K562 (cell line): ENCODE data around the gene HDAC9. TPM values are rescaled to one million over a fixed set of nuclear protein-coding genes. Genes with fewer than 3 reads are reported as not detected.

Experiments
- ATAC-seq: fragments of 200-7000 bp; cut with Tn5 transposase; 3 replicates; pipeline ENCODE4 v1.9.1; 2020; ENCODE audit warnings: moderate library complexity
- BruUV-seq: library from RNA; stranded (reverse); fragments of 400-500 nt; replicated peaks from 2 replicates; lab custom pipeline; 2021; lab: Mats Ljungman, UMichigan
- CTCF ChIA-PET: fragments of 300-600 bp; formaldehyde crosslinking; extraction: SDS; loops from one replicate; lab custom pipeline; 2021; ENCODE audit warnings: low intra/inter-chr PET ratio; lab: Yijun Ruan, JAX
- POLR2A ChIA-PET: fragments of 300-600, 350-650 bp; sonication (Branson Sonifier 250); formaldehyde crosslinking; extraction: SDS; loops from one replicate; lab custom pipeline; 2021; ENCODE audit warnings: antibody characterized with exemption, inconsistent platforms; lab: Yijun Ruan, JAX
- DNase-seq, 4 experiments: peaks; one replicate each; pipeline versions ENCODE4 v3.0.0 to v3.0.0-alpha.2; 2011 to 2018; ENCODE audit warnings: low spot score in 3 of 4, mixed read lengths in 3 of 4; ENCODE audit errors: extremely low read depth in 1 of 4
- FAIRE-seq: peaks from 2 replicates; lab custom pipeline; 2011; peaks lifted over from hg19 to GRCh38; lab: Jason Lieb, UNC
- H2AFZ ChIP-seq: 2 replicates; pipeline ENCODE4 v1.6.0; 2011; ENCODE audit warnings: low read depth, low read length, control low read depth, inconsistent platforms
- H3K27ac ChIP-seq: fragments of 200-600 bp; 3 replicates; pipeline ENCODE4 v1.8.0; 2011; ENCODE audit warnings: low read depth, mild to moderate bottlenecking, control low read depth, inconsistent platforms, low read length, moderate library complexity, mixed read lengths; ENCODE audit errors: extremely low read depth
- H3K27me3 ChIP-seq, 2 experiments: fragments of 300-600 bp in 1 of 2; 2 replicates in 1 of 2; 3 replicates in 1 of 2; pipeline versions ENCODE4 v1.6.0 to v1.8.0; 2011; ENCODE audit warnings: inconsistent platforms in 2 of 2, low read length in 2 of 2, mild to moderate bottlenecking in 1 of 2, mixed read lengths in 1 of 2, moderate library complexity in 1 of 2; ENCODE audit not compliant: control insufficient read depth in 2 of 2, insufficient read depth in 2 of 2
- H3K36me3 ChIP-seq: fragments of 300-600 bp; 3 replicates; pipeline ENCODE4 v1.8.0; 2011; ENCODE audit warnings: mild to moderate bottlenecking, low read length, inconsistent platforms; ENCODE audit not compliant: control insufficient read depth, insufficient read depth
- H3K4me1 ChIP-seq, 2 experiments: fragments of 200-600 bp in 1 of 2; replicated peaks in 1 of 2; 2 replicates in 1 of 2; 3 replicates in 1 of 2; pipeline versions ENCODE4 v1.5.1 to v1.8.0; 2011; ENCODE audit warnings: inconsistent platforms in 2 of 2, low read length in 2 of 2, mild to moderate bottlenecking in 1 of 2, mixed read lengths in 1 of 2, moderate library complexity in 1 of 2; ENCODE audit not compliant: control insufficient read depth in 2 of 2, insufficient read depth in 2 of 2
- H3K4me2 ChIP-seq: 2 replicates; pipeline ENCODE4 v1.6.1; 2011; ENCODE audit warnings: low read length, control low read depth, inconsistent platforms, mixed read lengths; ENCODE audit not compliant: insufficient read depth
- H3K4me3 ChIP-seq: fragments of 200-600 bp; sonication (generic), shearing (Covaris generic); 2 replicates; pipeline ENCODE4 v1.5.1; 2016; ENCODE audit warnings: control low read depth, inconsistent platforms
- H3K79me2 ChIP-seq: fragments of 200-600 bp; 3 replicates; pipeline ENCODE4 v1.8.0; 2011; ENCODE audit warnings: low read length, inconsistent platforms; ENCODE audit not compliant: control insufficient read depth, insufficient read depth
- H3K9ac ChIP-seq, 2 experiments: 2 replicates each; pipeline versions ENCODE4 v1.6.0 to v1.6.1; 2011; ENCODE audit warnings: low read depth in 2 of 2, low read length in 2 of 2, control low read depth in 1 of 2, inconsistent platforms in 1 of 2, mild to moderate bottlenecking in 1 of 2, mixed read lengths in 1 of 2; ENCODE audit not compliant: insufficient read depth in 1 of 2
- H3K9me1 ChIP-seq: one replicate; pipeline ENCODE4 v1.6.0; 2011; ENCODE audit warnings: inconsistent platforms, mild to moderate bottlenecking, low read length, moderate library complexity; ENCODE audit not compliant: control insufficient read depth, insufficient read depth
- H3K9me3 ChIP-seq: replicated peaks from 2 replicates; pipeline ENCODE4 v1.5.1; 2011; ENCODE audit warnings: low read depth, low read length, inconsistent platforms; ENCODE audit not compliant: control insufficient read depth, insufficient read depth
- H4K20me1 ChIP-seq: replicated peaks from 2 replicates; pipeline ENCODE4 v1.6.1; 2011; ENCODE audit warnings: low read length, inconsistent platforms, mixed read lengths; ENCODE audit not compliant: control insufficient read depth, insufficient read depth
- E2F3 ChIP-seq: fragments of 250-450 bp; sonication (Bioruptor Pico); IDR thresholded peaks from 2 replicates; pipeline ENCODE4 v1.4.0; 2020; ENCODE audit warnings: mild to moderate bottlenecking
- GATAD2A ChIP-seq: fragments of 450-650 bp; IDR thresholded peaks from 2 replicates; pipeline ENCODE4 v1.6.1; 2017
- HMG20B ChIP-seq: fragments of 250-450 bp; sonication (Bioruptor Pico); IDR thresholded peaks from 2 replicates; pipeline ENCODE4 v1.5.0; 2021; ENCODE audit warnings: mild to moderate bottlenecking
- KDM5B ChIP-seq: fragments of 200-600 bp; sonication (generic); IDR thresholded peaks from 2 replicates; pipeline ENCODE4 v1.6.1; 2012; ENCODE audit warnings: low read depth, mild to moderate bottlenecking, moderate library complexity, low read length, control low read depth, inconsistent platforms; ENCODE audit not compliant: insufficient replicate concordance
- MAFF ChIP-seq: IDR thresholded peaks from 2 replicates; pipeline ENCODE4 v1.6.1; 2012; ENCODE audit warnings: low read length, improper control_type of control experiment
- NRF1 ChIP-seq, 2 experiments: fragments of 450-650 bp; IDR thresholded peaks in 1 of 2; conservative IDR thresholded peaks in 1 of 2; 2 replicates each; pipeline ENCODE4 v1.6.1; 2014; ENCODE audit warnings: mild to moderate bottlenecking in 2 of 2
- POLR2H ChIP-seq: IDR thresholded peaks from 2 replicates; pipeline ENCODE4 v1.6.1; 2016; ENCODE audit warnings: missing genetic modification characterization, low read depth, mild to moderate bottlenecking, control low read depth, missing compliant biosample characterization, moderate library complexity
- SNRNP70 ChIP-seq: fragments of 200-400 bp; formaldehyde crosslinking; optimal IDR thresholded peaks from 2 replicates; pipeline ENCODE3; 2017; ENCODE audit warnings: low read depth, low read length
- TAF1 ChIP-seq: IDR thresholded peaks from 2 replicates; pipeline ENCODE4 v1.6.1; 2011; ENCODE audit warnings: mild to moderate bottlenecking, low read length, moderate library complexity; ENCODE audit not compliant: insufficient read depth, control insufficient read depth, severe bottlenecking; ENCODE audit errors: extremely low read depth
- TAF7 ChIP-seq: fragments of 450-650 bp; IDR thresholded peaks from 2 replicates; pipeline ENCODE4 v1.6.1; 2016; ENCODE audit warnings: missing genetic modification characterization, missing compliant biosample characterization
- TAF9B ChIP-seq: fragments of 450-650 bp; IDR thresholded peaks from 2 replicates; pipeline ENCODE4 v1.6.1; 2018; ENCODE audit warnings: mild to moderate bottlenecking; ENCODE audit not compliant: partially characterized antibody
- TSHZ1 ChIP-seq: fragments of 250-450 bp; sonication (Bioruptor Pico); IDR thresholded peaks from 2 replicates; pipeline ENCODE4 v1.4.0; 2020; ENCODE audit warnings: mild to moderate bottlenecking, moderate library complexity
- ZNF316 ChIP-seq: fragments of 450-650 bp; IDR thresholded peaks from 2 replicates; pipeline ENCODE4 v1.6.1; 2016
- WGBS: fragments of 100-300 bp; shearing (Covaris generic); methylation state at CpG from one replicate; pipeline ENCODE4 v1.1.6; 2016; ENCODE audit warnings: low coverage, mixed read lengths; ENCODE audit not compliant: insufficient coverage; ENCODE audit errors: missing lambda C conversion rate; 5-methylcytosine and 5-hydroxymethylcytosine counted together
- in situ Hi-C: fragments of 300-500 bp; cut with MboI; formaldehyde crosslinking; loops from 4 replicates; pipeline ENCODE4 v1.15.0; 2018; ENCODE audit warnings: inconsistent platforms, mixed read lengths
- intact Hi-C: fragments of 100-400 bp; cut with micrococcal nuclease; formaldehyde crosslinking; loops from 2 replicates; pipeline ENCODE4 v1.14.2; 2022
- polyA plus RNA-seq, 8 experiments: library from polyadenylated mRNA; depleted of rRNA in 4 of 8; stranded (reverse) in 5 of 8; unstranded in 3 of 8; fragments of >200 nt; fragmentation: Nextera tagmentation in 2 of 8; fragmentation: Illumina TruSeq in 1 of 8; extraction: Ambion mirVana in 2 of 8; extraction: Trizol in 1 of 8; gene quantifications; 2 replicates each; pipeline versions ENCODE4 v1.2.1 to v1.2.3, GENCODE V29; 2011 to 2014; ENCODE audit warnings: inconsistent platforms in 1 of 8, missing spikeins in 1 of 8
- total RNA-seq, 7 experiments: library from RNA; depleted of rRNA in 6 of 7; stranded (reverse); fragments of >200 nt in 6 of 7; fragmentation: Illumina TruSeq in 2 of 7; extraction: Trizol in 2 of 7; gene quantifications; 2 replicates each; pipeline versions ENCODE4 v1.2.1 to v1.2.3, GENCODE V29; 2011 to 2021; ENCODE audit warnings: low replicate concordance in 1 of 7
- TF ChIP-seq, protein P1 (sequence below): IDR thresholded peaks from 3 replicates; pipeline ENCODE4 v1.6.1; 2011; ENCODE audit warnings: borderline replicate concordance, mild to moderate bottlenecking; ENCODE audit not compliant: insufficient read length, insufficient read depth
- TF ChIP-seq, protein P2 (sequence below): fragments of 450-650 bp; IDR thresholded peaks from 2 replicates; pipeline ENCODE4 v1.6.1; 2016; ENCODE audit warnings: low read depth, mild to moderate bottlenecking, moderate library complexity

The HDAC9 gene
- total and polyA plus RNA-seq, 9 of the 15 experiments (the other 6 are each of a cell fraction or from before 2014, with no cell fraction given): 0.08 to 0.91 (median 0.33) TPM

- TF ChIP-seq, protein P1, sequence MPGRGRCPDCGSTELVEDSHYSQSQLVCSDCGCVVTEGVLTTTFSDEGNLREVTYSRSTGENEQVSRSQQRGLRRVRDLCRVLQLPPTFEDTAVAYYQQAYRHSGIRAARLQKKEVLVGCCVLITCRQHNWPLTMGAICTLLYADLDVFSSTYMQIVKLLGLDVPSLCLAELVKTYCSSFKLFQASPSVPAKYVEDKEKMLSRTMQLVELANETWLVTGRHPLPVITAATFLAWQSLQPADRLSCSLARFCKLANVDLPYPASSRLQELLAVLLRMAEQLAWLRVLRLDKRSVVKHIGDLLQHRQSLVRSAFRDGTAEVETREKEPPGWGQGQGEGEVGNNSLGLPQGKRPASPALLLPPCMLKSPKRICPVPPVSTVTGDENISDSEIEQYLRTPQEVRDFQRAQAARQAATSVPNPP: no peak
- TF ChIP-seq TAF9B (no peak), TAF7 (no peak), SNRNP70 (no peak), POLR2H (tag) (no peak), MAFF (no peak), TAF1 (no peak), KDM5B (no peak), ZNF316 (no peak)
Observed at GRCh38 chr7:18565337-18565736, 69.8 kb downstream of the HDAC9 start (continued).

- Histone ChIP-seq H3K9ac (no peak overlapping the region), H3K4me2 (no peak overlapping the region), H3K27me3 (no peaks in the 10 kb centered on the region), H2AFZ (no peak overlapping the region), H3K27ac (no peak overlapping the region), H3K4me3 (no peak overlapping the region), H4K20me1 (no peaks in the 10 kb centered on the region), H3K9me1 (no peaks in the 10 kb centered on the region), H3K4me1 (no peaks in the 10 kb centered on the region), H3K9me3 (no peaks in the 10 kb centered on the region), H3K36me3 (no peaks in the 10 kb centered on the region), H3K79me2 (no peaks in the 10 kb centered on the region)
- ChIA-PET CTCF (no interaction called here), POLR2A (no interaction called here)
- no peak for DNase-seq
- no peak for TF ChIP-seq E2F3 (CRISPR knock-in tag)
- no peak for TF ChIP-seq HMG20B (CRISPR knock-in tag)
- TF ChIP-seq, protein P2, sequence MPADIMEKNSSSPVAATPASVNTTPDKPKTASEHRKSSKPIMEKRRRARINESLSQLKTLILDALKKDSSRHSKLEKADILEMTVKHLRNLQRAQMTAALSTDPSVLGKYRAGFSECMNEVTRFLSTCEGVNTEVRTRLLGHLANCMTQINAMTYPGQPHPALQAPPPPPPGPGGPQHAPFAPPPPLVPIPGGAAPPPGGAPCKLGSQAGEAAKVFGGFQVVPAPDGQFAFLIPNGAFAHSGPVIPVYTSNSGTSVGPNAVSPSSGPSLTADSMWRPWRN: no peak
- TF ChIP-seq TSHZ1 (CRISPR knock-in tag): no peak
- TF ChIP-seq NRF1 (conservative IDR thresholded peaks at IDR 0.05 in 1 of 2, IDR thresholded peaks at IDR 0.05 in 1 of 2): no peak
- no peak for TF ChIP-seq GATAD2A
- BruUV-seq: no TSS peak
- no peak for FAIRE-seq
- no peak for ATAC-seq
- WGBS: 0% methylated on average over 1 of the region's 1 CpG
- in situ Hi-C loops (no loop called here), intact Hi-C loops (no loop called here)
Observed at GRCh38 chr7:18566205-18566604, 70.7 kb downstream of the HDAC9 start.
